HL-60 (cell line): Measurements from ENCODE around the gene MET.

ENCODE experiments used
- DNase-seq, 2 experiments: peaks; one replicate each; pipeline ENCODE4 v3.0.0-alpha.2; 2010 to 2020; ENCODE audit warnings: low read depth in 1 of 2, low spot score in 1 of 2
- H3K27ac ChIP-seq: fragments of 250-450 bp; sonication (Bioruptor Pico); replicated peaks from 2 replicates; pipeline ENCODE4 v1.5.1; 2020; ENCODE audit warnings: mild to moderate bottlenecking, moderate library complexity
- H3K27me3 ChIP-seq: fragments of 250-450 bp; sonication (Bioruptor Pico); 2 replicates; pipeline ENCODE4 v1.5.1; 2021; ENCODE audit warnings: mild to moderate bottlenecking, moderate library complexity; ENCODE audit not compliant: insufficient read depth, poor library complexity, severe bottlenecking
- H3K4me3 ChIP-seq: replicated peaks from 2 replicates; pipeline ENCODE4 v1.5.1; 2011; ENCODE audit warnings: mild to moderate bottlenecking, control low read depth, low read length; ENCODE audit not compliant: insufficient read depth
- GABPA ChIP-seq: IDR thresholded peaks from 2 replicates; pipeline ENCODE4 v1.6.1; 2012; ENCODE audit warnings: low read depth
- POLR2AphosphoS5 ChIP-seq: IDR thresholded peaks from 2 replicates; pipeline ENCODE4 v1.6.1; 2012; ENCODE audit warnings: low read depth
- SPI1 ChIP-seq: IDR thresholded peaks from 2 replicates; pipeline ENCODE4 v1.6.1; 2012; ENCODE audit warnings: low read depth, mild to moderate bottlenecking, borderline replicate concordance
- TF ChIP-seq, protein P1 (sequence below): IDR thresholded peaks from 2 replicates; pipeline ENCODE4 v1.6.1; 2012; ENCODE audit warnings: low read depth; ENCODE audit not compliant: insufficient replicate concordance
- TF ChIP-seq, protein P2 (sequence below): IDR thresholded peaks from one replicate; pipeline ENCODE4 v1.5.1; 2011; ENCODE audit warnings: low read length, control low read depth, inconsistent platforms; ENCODE audit not compliant: insufficient read depth

The MET gene

DNA sequence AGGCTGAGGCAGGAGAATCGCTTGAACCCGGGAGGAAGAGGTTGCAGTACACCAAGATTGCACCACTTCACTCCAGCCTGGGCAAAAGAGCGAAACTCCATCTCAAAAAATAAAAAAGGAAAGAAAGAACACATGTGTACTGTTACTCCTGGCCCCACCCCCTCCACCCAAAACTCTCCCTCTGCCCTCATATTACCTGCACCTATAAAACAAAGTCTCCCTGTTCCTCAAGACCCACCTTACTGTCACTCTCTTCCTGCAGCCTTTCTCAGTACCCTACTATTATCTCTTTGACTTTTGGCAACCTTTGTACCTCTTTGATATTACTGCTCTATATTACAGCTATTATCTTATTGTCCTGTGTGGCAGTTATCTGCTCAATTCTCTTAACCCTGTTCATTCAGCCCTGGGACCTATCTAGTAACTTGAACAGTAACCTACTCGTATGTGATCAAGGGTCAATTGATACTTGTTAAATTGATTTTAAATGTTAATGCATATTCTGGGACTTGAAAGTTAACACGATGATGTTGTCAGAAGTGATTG lies 121.9 kb downstream of the MET start:
- no peak for DNase-seq
- H3K4me3 ChIP-seq: no peak overlapping the region
- TF ChIP-seq POLR2AphosphoS5 (no peak), SPI1 (no peak), GABPA (no peak)
- TF ChIP-seq, protein P1, sequence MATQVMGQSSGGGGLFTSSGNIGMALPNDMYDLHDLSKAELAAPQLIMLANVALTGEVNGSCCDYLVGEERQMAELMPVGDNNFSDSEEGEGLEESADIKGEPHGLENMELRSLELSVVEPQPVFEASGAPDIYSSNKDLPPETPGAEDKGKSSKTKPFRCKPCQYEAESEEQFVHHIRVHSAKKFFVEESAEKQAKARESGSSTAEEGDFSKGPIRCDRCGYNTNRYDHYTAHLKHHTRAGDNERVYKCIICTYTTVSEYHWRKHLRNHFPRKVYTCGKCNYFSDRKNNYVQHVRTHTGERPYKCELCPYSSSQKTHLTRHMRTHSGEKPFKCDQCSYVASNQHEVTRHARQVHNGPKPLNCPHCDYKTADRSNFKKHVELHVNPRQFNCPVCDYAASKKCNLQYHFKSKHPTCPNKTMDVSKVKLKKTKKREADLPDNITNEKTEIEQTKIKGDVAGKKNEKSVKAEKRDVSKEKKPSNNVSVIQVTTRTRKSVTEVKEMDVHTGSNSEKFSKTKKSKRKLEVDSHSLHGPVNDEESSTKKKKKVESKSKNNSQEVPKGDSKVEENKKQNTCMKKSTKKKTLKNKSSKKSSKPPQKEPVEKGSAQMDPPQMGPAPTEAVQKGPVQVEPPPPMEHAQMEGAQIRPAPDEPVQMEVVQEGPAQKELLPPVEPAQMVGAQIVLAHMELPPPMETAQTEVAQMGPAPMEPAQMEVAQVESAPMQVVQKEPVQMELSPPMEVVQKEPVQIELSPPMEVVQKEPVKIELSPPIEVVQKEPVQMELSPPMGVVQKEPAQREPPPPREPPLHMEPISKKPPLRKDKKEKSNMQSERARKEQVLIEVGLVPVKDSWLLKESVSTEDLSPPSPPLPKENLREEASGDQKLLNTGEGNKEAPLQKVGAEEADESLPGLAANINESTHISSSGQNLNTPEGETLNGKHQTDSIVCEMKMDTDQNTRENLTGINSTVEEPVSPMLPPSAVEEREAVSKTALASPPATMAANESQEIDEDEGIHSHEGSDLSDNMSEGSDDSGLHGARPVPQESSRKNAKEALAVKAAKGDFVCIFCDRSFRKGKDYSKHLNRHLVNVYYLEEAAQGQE: no peak
- TF ChIP-seq, protein P2, sequence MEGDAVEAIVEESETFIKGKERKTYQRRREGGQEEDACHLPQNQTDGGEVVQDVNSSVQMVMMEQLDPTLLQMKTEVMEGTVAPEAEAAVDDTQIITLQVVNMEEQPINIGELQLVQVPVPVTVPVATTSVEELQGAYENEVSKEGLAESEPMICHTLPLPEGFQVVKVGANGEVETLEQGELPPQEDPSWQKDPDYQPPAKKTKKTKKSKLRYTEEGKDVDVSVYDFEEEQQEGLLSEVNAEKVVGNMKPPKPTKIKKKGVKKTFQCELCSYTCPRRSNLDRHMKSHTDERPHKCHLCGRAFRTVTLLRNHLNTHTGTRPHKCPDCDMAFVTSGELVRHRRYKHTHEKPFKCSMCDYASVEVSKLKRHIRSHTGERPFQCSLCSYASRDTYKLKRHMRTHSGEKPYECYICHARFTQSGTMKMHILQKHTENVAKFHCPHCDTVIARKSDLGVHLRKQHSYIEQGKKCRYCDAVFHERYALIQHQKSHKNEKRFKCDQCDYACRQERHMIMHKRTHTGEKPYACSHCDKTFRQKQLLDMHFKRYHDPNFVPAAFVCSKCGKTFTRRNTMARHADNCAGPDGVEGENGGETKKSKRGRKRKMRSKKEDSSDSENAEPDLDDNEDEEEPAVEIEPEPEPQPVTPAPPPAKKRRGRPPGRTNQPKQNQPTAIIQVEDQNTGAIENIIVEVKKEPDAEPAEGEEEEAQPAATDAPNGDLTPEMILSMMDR: no peak
- peaks cover 2% of the 10 kb centered on the region for H3K27me3 ChIP-seq
- no peak overlapping the region for H3K27ac ChIP-seq

GRCh38 chr7:116796471-116796870 lies 124.5 kb downstream of the MET start:
- Histone ChIP-seq H3K4me3 (no peak overlapping the region), H3K27ac (no peak overlapping the region)
- TF ChIP-seq, protein P1: no peak
- TF ChIP-seq GABPA (no peak), POLR2AphosphoS5 (no peak)
- TF ChIP-seq, protein P2: no peak

GRCh38 chr7:116797612-116798011 lies 125.6 kb downstream of the MET start:
- TF ChIP-seq, protein P1: no peak
- TF ChIP-seq GABPA (no peak), POLR2AphosphoS5 (no peak), SPI1 (no peak)
- TF ChIP-seq, protein P2: no peak
- Histone ChIP-seq H3K27ac (no peak overlapping the region), H3K4me3 (no peak overlapping the region), H3K27me3 (peaks cover 2% of the 10 kb centered on the region)
- no peak for DNase-seq

More at GRCh38 chr7:116796471-116796870, 124.5 kb downstream of the MET start:
- H3K27me3 ChIP-seq: peaks cover 2% of the 10 kb centered on the region
- no peak for DNase-seq
